ENCODE data around the gene PSTPIP2. TPM values are rescaled to one million over a fixed set of nuclear protein-coding genes. Genes with fewer than 3 reads are reported as not detected.

PSTPIP2 gene
- total and polyA plus RNA-seq, 10 donors: 18.3 to 153 (median 117) TPM

GRCh38 chr18:46040033-46040746 is 31.9 kb downstream of the PSTPIP2 start:
- H3K4me3 ChIP-seq: no peak overlapping the region
- H3K27ac ChIP-seq: peak overlapping the region in 7 of 8 donors; percentile 52 to 80 (median 73)
- H3K9me3 ChIP-seq: no peaks in the 10 kb centered on the region
- TF ChIP-seq POLR2AphosphoS5 (IDR thresholded peaks at IDR 0.05): peak in 1 of 3 donors; percentile 21
- no peak for TF ChIP-seq POLR2A (IDR thresholded peaks at IDR 0.05)
- intact Hi-C loops (cut with DNase I; ENCODE audit: low total_unique reads): no loop called here
- peaks cover 14 to 79% (median 52%) of the 10 kb centered on the region in 6 donors for H3K4me1 ChIP-seq
- WGBS, 5 donors: 55 to 90% (median 72%) methylated on average over 5 of the region's 5 CpGs
- H3K27me3 ChIP-seq (replicated peaks in 1 of 7): no peaks in the 10 kb centered on the region
- no peak for DNase-seq
- H3K36me3 ChIP-seq: peaks cover 0 to 51% (median 4%) of the 10 kb centered on the region in 6 donors

GRCh38 chr18:46037512-46038305 is 34.4 kb downstream of the PSTPIP2 start:
- Histone ChIP-seq H3K36me3 (peaks cover 0 to 69% (median 4%) of the 10 kb centered on the region in 6 donors), H3K27me3 (replicated peaks in 1 of 7) (no peaks in the 10 kb centered on the region), H3K9me3 (no peaks in the 10 kb centered on the region), H3K27ac (peak overlapping the region; percentile 57 to 80 (median 72)), H3K4me3 (no peak overlapping the region), H3K4me1 (peaks cover 8 to 80% (median 47%) of the 10 kb centered on the region in 6 donors)
- WGBS, 5 donors: 52 to 70% (median 58%) methylated on average over 9 of the region's 9 CpGs
- TF ChIP-seq POLR2AphosphoS5 (IDR thresholded peaks at IDR 0.05) (peak; percentile 65 to 88 (median 88)), CTCF (IDR thresholded peaks at IDR 0.05 in 8 of 11, conservative IDR thresholded peaks at IDR 0.05 in 3 of 11) (no peak)
- DNase-seq: peak; percentile 84
- intact Hi-C loops (cut with DNase I; ENCODE audit: low total_unique reads): no loop called here

- Histone ChIP-seq H3K27me3 (replicated peaks in 1 of 7) (no peaks in the 10 kb centered on the region), H3K4me1 (peaks cover 0 to 70% (median 36%) of the 10 kb centered on the region in 6 donors), H3K36me3 (peaks cover 0 to 73% (median 4%) of the 10 kb centered on the region in 6 donors), H3K9me3 (no peaks in the 10 kb centered on the region), H3K4me3 (no peak overlapping the region), H3K27ac (peak overlapping the region in 7 of 8 donors; percentile 67 to 80 (median 73))
- TF ChIP-seq POLR2A (IDR thresholded peaks at IDR 0.05) (no peak), POLR2AphosphoS5 (IDR thresholded peaks at IDR 0.05) (no peak), CTCF (IDR thresholded peaks at IDR 0.05 in 8 of 11, conservative IDR thresholded peaks at IDR 0.05 in 3 of 11) (no peak)
- no peak for DNase-seq
- intact Hi-C loops (cut with DNase I; ENCODE audit: low total_unique reads): no loop called here
- 95 to 96% (median 96%) methylated on average over 2 of the region's 2 CpGs for WGBS, 5 donors
Observed at GRCh38 chr18:46035696-46036680, 36.1 kb downstream of the PSTPIP2 start.

- Histone ChIP-seq H3K4me3 (no peak overlapping the region), H3K27me3 (replicated peaks in 1 of 7) (no peaks in the 10 kb centered on the region), H3K36me3 (peaks cover 0 to 61% (median 1%) of the 10 kb centered on the region in 6 donors), H3K27ac (peak overlapping the region; percentile 4 to 80 (median 33)), H3K4me1 (peaks cover 0 to 62% (median 26%) of the 10 kb centered on the region in 6 donors), H3K9me3 (no peaks in the 10 kb centered on the region)
- WGBS, 5 donors: 11 to 66% (median 23%) methylated on average over 1 of the region's 1 CpG
- DNase-seq: no peak
- TF ChIP-seq CTCF (IDR thresholded peaks at IDR 0.05 in 8 of 11, conservative IDR thresholded peaks at IDR 0.05 in 3 of 11) (no peak), POLR2A (IDR thresholded peaks at IDR 0.05) (no peak), POLR2AphosphoS5 (IDR thresholded peaks at IDR 0.05) (no peak)
- intact Hi-C loops (cut with DNase I; ENCODE audit: low total_unique reads): no loop called here
Observed at GRCh38 chr18:46034230-46034629, 37.8 kb downstream of the PSTPIP2 start.

Measured in spleen (tissue), 11 donors.